GM12891 (cell line): ENCODE data around the gene DCAF10.

Experiments used
- POLR2A ChIP-seq: IDR thresholded peaks from 2 replicates; pipeline ENCODE4 v1.6.1; 2011; ENCODE audit warnings: low read depth, low read length, control low read depth
- POLR2AphosphoS5 ChIP-seq: IDR thresholded peaks from 2 replicates; pipeline ENCODE4 v1.6.1; 2011; ENCODE audit warnings: low read depth, low read length, control low read depth
- POU2F2 ChIP-seq: IDR thresholded peaks from 2 replicates; pipeline ENCODE4 v1.6.1; 2011; ENCODE audit warnings: low read depth, mild to moderate bottlenecking, control low read depth, low read length, moderate library complexity

DNA sequence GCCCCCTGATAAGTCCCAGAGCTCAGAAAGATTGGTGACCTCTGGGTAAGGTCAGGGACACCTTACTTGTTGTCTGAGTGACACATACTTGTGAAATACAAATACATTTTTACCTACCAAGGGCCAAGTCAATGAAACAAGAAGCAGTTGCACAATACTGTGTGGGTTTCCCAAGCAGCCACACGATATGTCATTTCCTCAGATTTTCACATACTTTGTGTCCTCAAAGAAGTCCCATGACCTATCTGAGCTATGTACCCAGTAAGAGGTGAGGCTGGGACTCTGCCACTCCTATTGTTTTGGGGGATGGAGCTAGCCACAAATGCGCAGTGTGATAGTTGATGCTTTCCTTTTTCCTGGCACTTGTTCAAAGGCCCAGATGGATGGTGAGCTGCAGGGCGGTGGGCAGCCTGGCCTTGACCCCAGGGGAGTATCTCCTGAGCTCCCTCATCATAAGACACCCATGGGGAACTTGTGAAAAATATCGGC lies 108.1 kb downstream of the DCAF10 start:
- TF ChIP-seq POLR2A (no peak), POLR2AphosphoS5 (no peak), POU2F2 (no peak)
